ENCODE data around the gene AZIN2.
"Not testable (repeated sequence)": the region's sequence is repeated elsewhere in the genome, so short reads cannot be mapped to it uniquely, and the experiment has no call there.

AZIN2 gene

DNA sequence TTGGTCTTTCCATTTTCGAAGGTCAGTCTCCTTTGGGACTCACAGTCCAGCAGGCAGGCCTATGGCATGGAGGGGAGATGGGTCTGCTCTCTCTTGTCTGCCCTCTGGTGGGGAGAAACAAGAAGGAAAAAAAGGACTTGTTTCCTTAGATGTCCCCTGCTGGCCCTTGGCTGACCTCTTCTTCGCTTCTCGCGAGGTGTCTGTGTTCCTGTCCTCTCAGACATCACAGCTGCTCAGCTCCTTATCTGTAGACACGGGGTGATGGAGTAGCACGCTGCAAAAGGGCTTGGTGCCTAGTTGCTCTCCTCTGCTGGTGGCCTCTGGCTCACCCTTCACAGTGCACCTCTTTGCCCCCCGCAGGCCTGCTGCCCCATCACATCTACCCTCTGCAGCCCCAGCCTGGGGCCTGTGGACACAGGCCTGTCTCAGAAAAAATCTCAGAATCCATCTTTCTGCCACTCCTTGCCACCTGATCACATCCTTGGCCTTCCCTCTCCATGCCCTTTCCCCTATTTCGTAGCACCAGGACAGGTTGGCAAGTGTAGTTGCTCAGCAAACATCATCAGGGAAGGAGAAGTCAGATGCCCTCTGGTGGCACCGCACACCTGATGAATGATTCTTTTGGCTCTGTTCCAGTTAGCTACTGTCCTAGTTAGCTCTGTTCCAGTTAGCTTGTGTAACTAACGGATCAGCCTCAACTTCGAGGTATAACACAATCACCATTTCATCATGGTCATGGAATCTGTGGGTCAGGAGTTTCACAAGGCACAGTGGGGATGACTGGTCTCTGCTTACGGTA is 25.5 kb upstream of the AZIN2 start:
- Mint-ChIP-seq H3K9me3 (peaks cover 11% of the 10 kb centered on the region), H3K27ac (peak overlapping the region in 2 of 3 experiments; percentile 7 to 79), H3K4me1 (peaks cover 21% of the 10 kb centered on the region), H3K4me3 (no peak overlapping the region), H3K36me3 (ENCODE audit: low read depth) (peaks cover 10% of the 10 kb centered on the region), H3K27me3 (ENCODE audit: low read depth) (peaks cover 6% of the 10 kb centered on the region)
- TF ChIP-seq, protein P1, sequence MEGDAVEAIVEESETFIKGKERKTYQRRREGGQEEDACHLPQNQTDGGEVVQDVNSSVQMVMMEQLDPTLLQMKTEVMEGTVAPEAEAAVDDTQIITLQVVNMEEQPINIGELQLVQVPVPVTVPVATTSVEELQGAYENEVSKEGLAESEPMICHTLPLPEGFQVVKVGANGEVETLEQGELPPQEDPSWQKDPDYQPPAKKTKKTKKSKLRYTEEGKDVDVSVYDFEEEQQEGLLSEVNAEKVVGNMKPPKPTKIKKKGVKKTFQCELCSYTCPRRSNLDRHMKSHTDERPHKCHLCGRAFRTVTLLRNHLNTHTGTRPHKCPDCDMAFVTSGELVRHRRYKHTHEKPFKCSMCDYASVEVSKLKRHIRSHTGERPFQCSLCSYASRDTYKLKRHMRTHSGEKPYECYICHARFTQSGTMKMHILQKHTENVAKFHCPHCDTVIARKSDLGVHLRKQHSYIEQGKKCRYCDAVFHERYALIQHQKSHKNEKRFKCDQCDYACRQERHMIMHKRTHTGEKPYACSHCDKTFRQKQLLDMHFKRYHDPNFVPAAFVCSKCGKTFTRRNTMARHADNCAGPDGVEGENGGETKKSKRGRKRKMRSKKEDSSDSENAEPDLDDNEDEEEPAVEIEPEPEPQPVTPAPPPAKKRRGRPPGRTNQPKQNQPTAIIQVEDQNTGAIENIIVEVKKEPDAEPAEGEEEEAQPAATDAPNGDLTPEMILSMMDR (IDR thresholded peaks at IDR 0.05; ENCODE audit: unreplicated experiment in 3 of 3) = peak; percentile 70 to 76 (median 73)

DNA sequence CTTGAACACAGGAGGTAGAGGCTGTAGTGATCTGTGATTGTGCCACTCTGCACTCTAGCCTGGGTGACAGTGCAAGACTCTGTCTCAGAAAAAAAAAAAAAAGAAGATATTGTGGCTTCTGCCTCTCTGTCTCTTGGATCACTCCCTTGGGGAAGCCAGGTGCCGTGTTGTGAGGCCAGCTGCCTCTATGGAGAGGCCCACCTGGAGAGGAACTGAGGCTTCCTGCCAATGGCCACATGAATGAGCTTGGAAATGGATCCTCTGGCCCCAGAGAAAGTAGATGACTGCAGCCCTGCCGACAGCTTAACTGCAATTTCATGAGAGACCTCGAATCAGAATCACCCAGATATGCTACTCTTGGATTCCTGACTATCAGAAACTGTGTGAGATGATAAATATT is 24.5 kb upstream of the AZIN2 start:
- peaks cover 6% of the 10 kb centered on the region for H3K36me3 Mint-ChIP-seq (ENCODE audit: low read depth)
- peaks cover 6% of the 10 kb centered on the region for H3K27me3 Mint-ChIP-seq (ENCODE audit: low read depth)
- TF ChIP-seq, protein P1 (IDR thresholded peaks at IDR 0.05; ENCODE audit: unreplicated experiment in 3 of 3) = no peak
- H3K27ac Mint-ChIP-seq = no peak overlapping the region
- H3K4me1 Mint-ChIP-seq = peaks cover 29% of the 10 kb centered on the region
- H3K4me3 Mint-ChIP-seq = no peak overlapping the region
- peaks cover 6% of the 10 kb centered on the region for H3K9me3 Mint-ChIP-seq

DNA sequence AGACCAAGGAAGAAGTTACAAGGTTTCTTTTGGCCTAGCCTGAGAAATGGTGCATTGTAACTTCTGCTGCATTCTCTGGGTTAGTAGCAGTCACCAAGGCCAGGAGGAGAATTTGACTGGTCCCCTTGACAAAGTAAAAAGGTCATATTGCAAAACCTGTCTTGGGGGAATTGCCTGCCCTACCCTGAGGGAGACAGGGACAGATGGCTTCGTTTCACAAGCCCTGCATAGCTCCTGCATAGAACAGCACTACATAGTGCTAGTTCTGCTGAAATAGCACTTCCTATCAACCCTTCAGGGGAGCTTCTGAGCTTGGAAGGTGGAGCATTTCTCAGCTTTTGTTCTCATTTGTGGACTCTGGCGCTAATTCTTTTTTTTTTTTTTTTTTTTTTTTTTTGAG is 23.9 kb upstream of the AZIN2 start:
- H3K4me3 Mint-ChIP-seq = no peak overlapping the region
- H3K9me3 Mint-ChIP-seq = peaks cover 13% of the 10 kb centered on the region
- peaks cover 6% of the 10 kb centered on the region for H3K27me3 Mint-ChIP-seq (ENCODE audit: low read depth)
- peaks cover 29% of the 10 kb centered on the region for H3K4me1 Mint-ChIP-seq
- TF ChIP-seq, protein P1 (IDR thresholded peaks at IDR 0.05; ENCODE audit: unreplicated experiment in 3 of 3) = no peak
- H3K27ac Mint-ChIP-seq = no peak overlapping the region
- H3K36me3 Mint-ChIP-seq (ENCODE audit: low read depth) = peaks cover 6% of the 10 kb centered on the region

DNA sequence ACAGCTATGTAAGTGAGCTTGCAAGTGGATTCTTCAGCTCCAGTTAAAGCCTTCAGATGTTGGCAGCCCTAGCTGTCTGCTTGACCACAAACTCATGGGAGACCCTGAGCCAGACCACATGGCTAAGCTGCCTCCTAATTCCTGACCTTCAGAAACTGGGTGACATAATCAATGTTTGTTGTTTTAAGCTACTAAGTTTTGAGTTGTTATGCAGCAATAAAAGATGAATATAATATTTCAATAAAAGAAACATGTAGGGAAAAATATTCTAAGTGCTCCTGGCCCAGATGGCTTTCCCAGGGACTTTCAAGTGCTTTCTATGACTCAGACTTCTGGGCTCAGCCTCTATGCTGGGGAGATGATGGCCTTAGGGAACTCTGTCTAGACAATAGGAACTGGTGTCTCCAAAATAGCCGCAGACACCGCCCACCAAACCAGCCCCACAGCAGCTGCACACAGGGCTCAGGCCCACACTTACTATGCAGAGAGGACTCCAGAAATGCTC is 20.3 kb upstream of the AZIN2 start:
- H3K27me3 Mint-ChIP-seq (ENCODE audit: low read depth) = no peaks in the 10 kb centered on the region
- H3K9me3 Mint-ChIP-seq = peaks cover 34% of the 10 kb centered on the region
- H3K4me1 Mint-ChIP-seq = peaks cover 21% of the 10 kb centered on the region
- H3K36me3 Mint-ChIP-seq (ENCODE audit: low read depth) = peaks cover 16% of the 10 kb centered on the region
- peak overlapping the region in 2 of 3 experiments; percentile 54 for H3K27ac Mint-ChIP-seq
- TF ChIP-seq, protein P1 (IDR thresholded peaks at IDR 0.05; ENCODE audit: unreplicated experiment in 3 of 3) = no peak
- H3K4me3 Mint-ChIP-seq = no peak overlapping the region

DNA sequence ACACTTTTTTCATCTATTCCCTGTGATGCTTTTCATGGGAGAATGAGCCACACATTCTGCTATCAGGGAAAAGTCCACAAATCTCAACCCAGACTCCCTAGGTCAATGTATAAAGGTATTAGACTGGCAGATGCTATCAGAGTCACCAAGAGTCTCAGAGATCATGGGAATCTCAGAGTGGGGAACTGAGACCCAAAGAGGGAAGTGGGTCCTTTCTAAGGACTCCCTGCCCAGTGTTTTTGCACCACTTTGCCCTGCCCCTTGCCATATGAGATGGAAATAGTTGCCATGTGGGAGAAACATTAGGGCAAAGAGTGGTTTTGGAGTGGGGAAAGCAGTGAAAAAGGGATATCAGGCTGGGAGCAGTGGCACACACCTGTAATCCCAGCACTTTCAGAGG is 19.1 kb upstream of the AZIN2 start:
- no peaks in the 10 kb centered on the region for H3K27me3 Mint-ChIP-seq (ENCODE audit: low read depth)

DNA sequence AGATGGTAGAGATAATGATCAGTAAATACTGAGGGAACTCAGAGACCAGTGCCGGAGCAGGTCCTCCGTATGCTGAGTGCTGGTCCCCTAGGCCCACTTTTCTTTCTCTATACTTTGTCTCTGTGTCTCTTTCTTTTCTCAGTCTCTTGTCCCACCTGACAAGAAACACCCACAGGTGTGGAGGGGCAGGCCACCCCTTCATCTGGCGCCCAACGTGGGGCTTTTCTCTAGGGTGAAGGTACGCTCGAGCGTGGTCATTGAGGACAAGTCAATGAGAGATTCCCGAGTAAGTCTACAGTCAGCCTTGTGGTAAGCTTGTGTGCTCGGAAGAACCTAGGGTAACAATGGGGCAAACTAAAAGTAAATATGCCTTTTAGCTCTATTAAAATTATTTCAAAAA is 16.7 kb upstream of the AZIN2 start:
- peaks cover 17% of the 10 kb centered on the region for H3K36me3 Mint-ChIP-seq (ENCODE audit: low read depth)
- H3K9me3 Mint-ChIP-seq = peaks cover 51% of the 10 kb centered on the region
- H3K27ac Mint-ChIP-seq; H3K4me3 Mint-ChIP-seq; H3K27me3 Mint-ChIP-seq (ENCODE audit: low read depth): not testable (repeated sequence)
- H3K4me1 Mint-ChIP-seq = peaks cover 10% of the 10 kb centered on the region

More for the DNA sequence above, 19.1 kb upstream of the AZIN2 start:
- Mint-ChIP-seq H3K36me3 (ENCODE audit: low read depth) (peaks cover 17% of the 10 kb centered on the region), H3K4me1 (peaks cover 17% of the 10 kb centered on the region), H3K9me3 (peaks cover 44% of the 10 kb centered on the region), H3K4me3 (no peak overlapping the region), H3K27ac (no peak overlapping the region)
- TF ChIP-seq, protein P1 (IDR thresholded peaks at IDR 0.05; ENCODE audit: unreplicated experiment in 3 of 3) = no peak

Data from nephron (organoid).